Pons (tissue), 1 donor: ENCODE measurements around the gene RNF19B.
"Not testable (repeated sequence)": the region's sequence is repeated elsewhere in the genome, so short reads cannot be mapped to it uniquely, and the experiment has no call there.

Experiments
- DNase-seq: peaks from one replicate; pipeline ENCODE4 v3.0.0-alpha.2; 2016; ENCODE audit warnings: low spot score

RNF19B gene

GRCh38 chr1:32992489-32993323 lies 28.1 kb upstream of the RNF19B start:
- DNase-seq = peak; percentile 81

- no peak for DNase-seq
These were observed 27.3 kb upstream of the RNF19B start for GRCh38 chr1:32991819-32992488.

DNA sequence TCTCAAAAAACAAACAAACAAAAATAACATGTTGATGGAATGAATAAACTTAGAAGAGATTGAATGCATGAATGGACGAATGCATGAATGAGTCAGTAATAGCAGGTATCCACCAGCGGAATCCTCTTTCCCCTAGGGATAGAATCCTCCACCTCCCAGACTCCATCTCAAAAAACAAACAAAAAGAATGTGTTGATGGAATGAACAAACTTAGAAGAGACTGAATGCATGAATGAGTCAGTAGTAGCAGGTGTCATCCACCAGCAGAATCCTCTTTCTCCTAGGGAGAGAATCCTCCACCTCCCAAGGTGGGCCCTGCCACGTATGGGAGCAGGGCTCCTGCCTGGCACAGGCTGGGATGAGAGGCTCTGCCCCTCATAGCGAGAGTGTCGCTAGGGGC lies 26.8 kb upstream of the RNF19B start:
- DNase-seq = no peak

DNA sequence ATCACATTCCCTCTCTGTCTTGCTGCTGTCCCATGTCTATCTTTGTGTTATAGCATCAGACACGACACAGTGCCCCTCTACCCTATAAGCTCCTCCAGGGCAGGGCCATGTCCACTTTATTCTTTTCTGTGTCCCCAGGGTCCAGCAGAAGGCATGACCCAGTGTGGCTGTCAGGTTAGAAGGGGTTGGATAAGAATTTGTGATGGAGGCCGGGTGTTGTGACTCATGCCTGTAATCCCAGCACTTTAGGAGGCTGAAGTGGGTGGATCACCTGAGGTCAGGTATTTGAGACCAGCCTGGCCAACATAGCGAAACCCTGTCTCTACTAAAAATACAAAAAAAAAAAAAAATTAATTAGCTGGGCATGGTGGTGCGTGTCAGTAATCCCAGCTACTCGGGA lies 26.3 kb upstream of the RNF19B start:
- no peak for DNase-seq

DNA sequence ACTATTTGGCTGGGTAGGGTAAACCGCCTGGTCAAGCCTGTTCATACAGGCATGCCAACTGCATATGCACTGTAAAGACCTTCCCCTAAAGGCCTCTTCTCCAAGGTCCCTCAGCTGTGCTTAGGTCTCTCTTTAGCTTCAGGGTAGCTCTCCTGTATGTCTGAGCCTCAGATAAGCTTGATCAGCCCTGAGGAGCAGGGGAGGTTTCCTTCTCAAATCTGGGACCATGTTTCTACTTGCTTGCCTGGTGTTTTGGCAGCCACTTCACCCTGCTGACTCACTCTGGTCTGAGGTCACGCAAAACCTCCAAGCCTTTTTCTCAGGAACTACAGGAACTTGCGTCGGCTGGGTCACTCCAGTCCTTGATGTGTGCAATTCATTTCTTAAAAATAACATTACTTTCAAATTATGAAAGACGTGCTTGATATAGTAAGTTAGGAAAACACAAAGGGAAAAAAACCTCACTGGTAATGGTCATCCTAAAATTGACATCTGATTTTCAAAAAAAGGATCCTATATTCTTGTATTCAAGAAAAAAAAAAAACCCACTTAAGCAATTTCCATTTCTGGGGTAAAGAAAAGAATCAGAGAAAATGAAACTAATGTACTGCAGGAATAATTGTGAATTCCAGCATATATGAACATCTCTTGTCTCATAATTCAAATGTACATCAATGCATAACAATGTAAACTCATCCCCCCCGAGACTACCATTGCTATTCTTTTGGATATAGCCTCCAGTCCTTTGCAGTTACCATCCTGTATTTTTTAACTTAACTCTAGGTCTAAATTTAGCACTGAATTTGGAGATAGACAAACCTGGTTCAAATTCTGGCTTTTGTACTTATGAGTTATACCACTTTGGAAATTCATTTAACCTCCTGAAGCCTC lies 24.8 kb upstream of the RNF19B start:
- DNase-seq = peak; percentile 76

DNA sequence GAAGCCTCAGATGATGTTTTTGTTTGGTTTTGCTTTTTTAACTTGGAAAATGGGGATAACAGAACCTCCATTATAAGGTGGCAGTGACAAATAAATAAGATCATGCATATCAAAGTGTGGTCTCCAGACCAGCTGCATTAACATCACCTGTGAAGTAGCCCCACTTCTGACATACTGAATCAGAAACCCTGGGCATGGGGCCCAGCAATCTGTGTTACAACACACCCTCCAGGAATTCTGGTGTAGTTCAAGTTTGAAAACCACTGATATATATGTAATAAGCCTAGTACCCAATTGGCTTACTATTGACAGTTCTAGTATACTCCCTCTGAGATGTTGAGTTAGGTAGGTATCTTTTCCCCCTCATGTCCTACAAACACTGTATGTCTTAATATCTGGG lies 24.1 kb upstream of the RNF19B start:
- no peak for DNase-seq

DNA sequence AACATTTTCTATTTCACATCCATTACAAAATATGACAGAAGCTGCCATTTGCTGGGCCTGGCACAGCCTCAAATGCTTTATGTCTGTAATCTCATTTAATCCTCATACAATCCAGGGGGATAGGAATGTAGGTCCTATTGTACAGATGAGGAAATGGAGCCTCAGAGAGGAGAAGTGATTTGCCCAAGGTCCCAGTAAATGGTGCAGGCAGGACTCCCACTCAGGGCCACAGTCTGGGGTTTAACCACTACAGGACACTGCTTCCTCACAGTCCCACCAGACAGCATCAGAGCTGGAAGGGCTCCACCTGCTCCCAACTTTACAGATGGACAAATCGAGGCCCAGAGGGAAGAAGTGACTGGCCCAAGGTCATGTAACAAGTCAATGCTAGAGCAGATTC lies 20.6 kb upstream of the RNF19B start:
- no peak for DNase-seq

GRCh38 chr1:32984455-32985171 lies 20.0 kb upstream of the RNF19B start:
- peak; percentile 52 for DNase-seq

GRCh38 chr1:32984090-32984454 lies 19.5 kb upstream of the RNF19B start:
- no peak for DNase-seq

GRCh38 chr1:32983020-32983419 lies 18.4 kb upstream of the RNF19B start:
- no peak for DNase-seq

GRCh38 chr1:32981003-32981901 lies 16.6 kb upstream of the RNF19B start:
- DNase-seq = peak; percentile 85

DNA sequence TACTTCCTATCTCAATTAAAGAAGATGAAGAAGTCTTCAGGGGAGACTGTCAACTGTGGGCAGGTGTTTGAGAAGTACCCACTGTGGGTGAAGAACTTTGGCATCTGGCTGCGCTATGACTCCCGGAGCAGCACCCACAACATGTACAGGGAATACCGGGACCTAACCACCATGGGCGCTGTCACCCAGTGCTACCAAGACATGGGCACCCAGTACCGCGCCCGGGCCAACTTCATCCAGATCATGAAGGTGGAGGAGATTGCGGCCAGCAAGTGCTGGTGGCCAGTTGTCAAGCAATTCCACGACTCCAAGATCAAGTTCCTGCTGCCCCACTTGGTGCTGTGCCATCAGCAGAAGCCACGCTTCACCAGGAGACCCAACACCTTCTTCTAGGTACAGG lies 15.5 kb upstream of the RNF19B start:
- no peak for DNase-seq

GRCh38 chr1:32978854-32979253 lies 14.2 kb upstream of the RNF19B start:
- no peak for DNase-seq

DNA sequence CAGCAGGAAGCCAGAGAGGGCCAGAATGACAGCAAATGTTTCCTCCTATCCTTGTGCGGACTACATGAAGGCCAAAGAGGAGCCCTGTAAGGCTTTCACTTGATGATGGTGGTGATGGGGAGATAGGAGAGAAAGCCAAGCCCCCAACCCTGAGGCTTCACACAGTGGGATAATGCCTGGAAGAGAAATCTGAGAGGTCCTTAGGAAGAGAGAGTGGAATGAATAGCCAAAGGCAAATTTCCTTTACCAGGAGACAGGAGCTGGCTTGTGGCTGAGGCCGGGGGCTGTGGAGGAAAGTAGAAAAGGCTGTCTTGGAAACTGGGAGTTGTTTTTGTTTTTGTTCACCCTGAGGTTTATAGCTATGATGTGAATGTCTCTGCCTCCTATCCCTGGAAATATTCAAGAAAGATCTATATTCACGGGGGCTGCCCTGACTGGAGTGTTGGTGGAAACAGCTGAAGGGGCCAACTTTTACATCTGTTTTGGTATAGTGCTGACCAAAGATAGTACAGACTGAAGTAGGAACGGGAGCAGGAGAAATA lies 13.0 kb upstream of the RNF19B start:
- no peak for DNase-seq

GRCh38 chr1:32975055-32975454 lies 10.4 kb upstream of the RNF19B start:
- not testable (repeated sequence) for DNase-seq

DNA sequence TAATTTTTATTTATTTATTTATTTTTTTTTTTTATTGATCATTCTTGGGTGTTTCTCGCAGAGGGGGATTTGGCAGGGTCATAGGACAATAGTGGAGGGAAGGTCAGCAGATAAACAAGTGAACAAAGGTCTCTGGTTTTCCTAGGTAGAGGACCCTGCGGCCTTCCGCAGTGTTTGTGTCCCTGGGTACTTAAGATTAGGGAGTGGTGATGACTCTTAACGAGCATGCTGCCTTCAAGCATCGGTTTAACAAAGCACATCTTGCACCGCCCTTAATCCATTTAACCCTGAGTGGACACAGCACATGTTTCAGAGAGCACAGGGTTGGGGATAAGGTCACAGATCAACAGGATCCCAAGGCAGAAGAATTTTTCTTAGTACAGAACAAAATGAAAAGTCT lies 8.8 kb upstream of the RNF19B start:
- DNase-seq = not testable (repeated sequence)

DNA sequence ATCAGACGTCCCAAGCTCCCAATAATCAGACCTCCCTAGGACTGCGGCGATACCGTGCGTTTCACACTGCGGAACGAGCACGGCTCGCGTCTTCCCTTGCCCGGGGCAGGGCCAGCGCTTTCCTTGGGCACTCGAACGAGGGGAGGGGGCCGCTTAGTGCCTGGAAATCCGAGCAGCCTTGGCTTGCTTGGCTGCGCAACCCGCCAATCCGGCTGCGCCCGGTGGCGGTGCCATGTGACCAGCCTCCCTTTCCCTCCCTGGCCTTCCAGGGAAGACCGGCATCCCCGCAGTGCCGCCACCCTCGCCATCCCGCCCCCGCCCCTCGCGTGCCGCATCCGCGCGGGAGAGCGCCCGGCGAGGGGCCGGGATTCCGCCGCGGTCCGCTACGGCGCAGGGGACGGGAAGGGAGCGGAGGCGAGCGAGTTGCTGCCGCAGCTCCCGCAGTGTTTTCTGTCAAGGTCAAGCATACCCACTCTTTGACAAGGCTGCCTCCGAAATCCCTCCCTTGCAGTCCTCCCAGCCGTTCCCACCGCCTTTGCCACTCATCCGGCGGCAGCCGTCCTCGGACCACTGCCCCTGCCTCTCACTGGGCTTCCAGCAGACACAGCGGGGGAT lies 8.3 kb upstream of the RNF19B start:
- DNase-seq = peak; percentile 66

GRCh38 chr1:32971576-32971975 lies 7.0 kb upstream of the RNF19B start:
- no peak for DNase-seq

DNA sequence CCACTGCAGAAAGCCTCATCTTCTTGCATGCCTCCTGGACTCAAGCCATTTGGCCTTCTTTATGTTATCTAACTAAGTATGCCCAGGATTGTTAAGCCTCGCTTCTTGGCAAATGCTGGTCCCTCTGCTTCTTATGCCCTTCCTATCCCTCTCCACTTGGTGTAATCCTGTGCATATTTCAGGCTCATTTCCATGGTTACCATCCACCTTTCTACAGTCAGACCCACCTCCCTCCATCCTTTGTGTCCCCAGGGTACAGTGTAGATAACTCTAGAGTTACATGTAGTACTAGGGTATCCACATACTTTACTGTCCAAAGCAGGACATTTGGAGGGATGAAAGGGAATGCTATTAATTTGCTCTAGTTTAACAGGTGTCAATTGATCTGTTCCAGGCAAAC lies 6.5 kb upstream of the RNF19B start:
- DNase-seq = no peak

DNA sequence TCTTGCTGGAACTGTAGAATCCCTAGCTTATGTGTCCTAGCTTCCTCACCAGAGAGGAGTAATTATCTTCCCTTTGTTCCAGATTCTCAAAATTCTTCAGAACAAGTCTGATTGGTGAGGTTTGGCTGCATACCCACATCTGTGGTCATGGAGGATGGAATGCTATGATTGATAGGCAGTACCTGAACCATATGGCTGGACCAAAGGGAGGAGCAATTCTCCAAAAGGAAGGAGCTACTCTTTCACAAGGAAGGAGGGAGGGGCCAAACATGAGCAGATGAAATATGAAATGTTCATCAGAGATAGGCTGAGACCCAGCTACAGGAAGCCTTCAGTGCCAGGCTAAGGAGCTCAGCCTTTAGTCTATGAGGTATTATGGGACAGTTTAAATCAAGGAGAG lies 5.0 kb upstream of the RNF19B start:
- no peak for DNase-seq
